OCI-LY3 (cell line): Measurements from ENCODE around the gene RAB20.

Source experiments
- H2AFZ ChIP-seq: fragments of 200-600, 300-600 bp; shearing (Covaris generic); 2 replicates; pipeline ENCODE4 v1.6.0; 2014; ENCODE audit warnings: antibody characterized with exemption, low read depth, low read length
- H3K27ac ChIP-seq: fragments of 200-600, 300-600 bp; sonication (generic); 2 replicates; pipeline ENCODE4 v1.5.1; 2014; ENCODE audit warnings: mild to moderate bottlenecking, low read length, moderate library complexity, mixed read lengths
- H3K27me3 ChIP-seq: fragments of 200-600, 300-600 bp; sonication (generic); 2 replicates; pipeline ENCODE4 v1.6.1; 2014; ENCODE audit warnings: low read depth, low read length, mixed read lengths
- H3K36me3 ChIP-seq: fragments of 200-600, 300-600 bp; sonication (generic); replicated peaks from 2 replicates; pipeline ENCODE3; 2014; ENCODE audit warnings: low read depth, low read length, mixed read lengths
- H3K4me1 ChIP-seq: fragments of 300-600, 200-600 bp; sonication (generic); 2 replicates; pipeline ENCODE4 v1.6.1; 2014; ENCODE audit warnings: low read length, mixed read lengths
- H3K4me2 ChIP-seq: fragments of 200-600, 300-600 bp; sonication (generic); 2 replicates; pipeline ENCODE4 v1.6.1; 2014; ENCODE audit warnings: low read length, mixed read lengths
- H3K4me3 ChIP-seq: fragments of 300-600, 200-600 bp; sonication (generic); 2 replicates; pipeline ENCODE4 v1.5.1; 2014; ENCODE audit warnings: antibody characterized with exemption, mild to moderate bottlenecking, low read length, moderate library complexity
- H3K79me2 ChIP-seq: fragments of 300-600, 200-600 bp; shearing (Covaris generic); 2 replicates; pipeline ENCODE4 v1.6.1; 2014; ENCODE audit warnings: mild to moderate bottlenecking, low read length, mixed read lengths
- H3K9ac ChIP-seq: fragments of 300-600, 200-600 bp; shearing (Covaris generic); 2 replicates; pipeline ENCODE4 v1.6.0; 2014; ENCODE audit warnings: mild to moderate bottlenecking, low read length, moderate library complexity
- H3K9me3 ChIP-seq: fragments of 200-600, 300-600 bp; shearing (Covaris generic); 2 replicates; pipeline ENCODE4 v1.6.1; 2014; ENCODE audit warnings: low read length, mixed read lengths; ENCODE audit not compliant: insufficient read depth
- H4K20me1 ChIP-seq: fragments of 200-600, 300-600 bp; sonication (generic); 2 replicates; pipeline ENCODE4 v1.6.1; 2016; ENCODE audit warnings: low read length, mixed read lengths; ENCODE audit not compliant: insufficient read depth
- CTCF ChIP-seq: fragments of 200-600, 300-600 bp; sonication (generic); IDR thresholded peaks from 2 replicates; pipeline ENCODE4 v1.5.1; 2014; ENCODE audit warnings: antibody characterized with exemption, low read length, low read depth
- EZH2phosphoT487 ChIP-seq: fragments of 200-600 bp; shearing (Covaris generic); IDR thresholded peaks from 2 replicates; pipeline ENCODE4 v1.6.1; 2018; ENCODE audit warnings: antibody characterized with exemption, mixed run types, low read depth

Gene RAB20

GRCh38 chr13:110541526-110541920, 20.0 kb downstream of the RAB20 start:
- no peak for TF ChIP-seq CTCF
- no peak for TF ChIP-seq EZH2phosphoT487
- Histone ChIP-seq H3K79me2 (no peaks in the 10 kb centered on the region), H3K27ac (no peak overlapping the region), H3K9ac (no peak overlapping the region), H2AFZ (no peak overlapping the region), H3K4me3 (no peak overlapping the region), H3K36me3 (no peaks in the 10 kb centered on the region), H3K9me3 (no peaks in the 10 kb centered on the region), H3K27me3 (peaks cover 23% of the 10 kb centered on the region), H3K4me2 (no peak overlapping the region), H3K4me1 (no peaks in the 10 kb centered on the region), H4K20me1 (no peaks in the 10 kb centered on the region)

GRCh38 chr13:110540871-110541525, 20.5 kb downstream of the RAB20 start:
- no peak for TF ChIP-seq CTCF
- TF ChIP-seq EZH2phosphoT487, result no peak
- Histone ChIP-seq H3K9me3 (no peaks in the 10 kb centered on the region), H3K9ac (no peak overlapping the region), H2AFZ (no peak overlapping the region), H3K79me2 (no peaks in the 10 kb centered on the region), H3K27me3 (peaks cover 21% of the 10 kb centered on the region), H3K4me1 (peaks cover 3% of the 10 kb centered on the region; the same call in 1 of the 2 replicates), H4K20me1 (no peaks in the 10 kb centered on the region), H3K4me3 (no peak overlapping the region), H3K4me2 (no peak overlapping the region), H3K36me3 (no peaks in the 10 kb centered on the region), H3K27ac (no peak overlapping the region)

GRCh38 chr13:110539894-110540293, 21.6 kb downstream of the RAB20 start:
- H3K4me1 ChIP-seq, result peaks cover 3% of the 10 kb centered on the region; the same call in 1 of the 2 replicates
- no peaks in the 10 kb centered on the region for H4K20me1 ChIP-seq

GRCh38 chr13:110538632-110539031, 22.9 kb downstream of the RAB20 start:
- TF ChIP-seq EZH2phosphoT487 (no peak), CTCF (no peak)
- Histone ChIP-seq H2AFZ (no peak overlapping the region), H3K9me3 (no peaks in the 10 kb centered on the region), H3K27ac (no peak overlapping the region), H4K20me1 (no peaks in the 10 kb centered on the region), H3K9ac (no peak overlapping the region), H3K4me3 (no peak overlapping the region), H3K4me2 (no peak overlapping the region), H3K36me3 (no peaks in the 10 kb centered on the region), H3K27me3 (peaks cover 10% of the 10 kb centered on the region), H3K79me2 (no peaks in the 10 kb centered on the region), H3K4me1 (peaks cover 3% of the 10 kb centered on the region; the same call in 1 of the 2 replicates)

More at GRCh38 chr13:110539894-110540293, 21.6 kb downstream of the RAB20 start:
- TF ChIP-seq EZH2phosphoT487 (no peak), CTCF (no peak)
- no peak overlapping the region for H2AFZ ChIP-seq
- H3K9ac ChIP-seq, result no peak overlapping the region
- no peak overlapping the region for H3K27ac ChIP-seq
- H3K27me3 ChIP-seq, result peaks cover 12% of the 10 kb centered on the region
- H3K79me2 ChIP-seq, result no peaks in the 10 kb centered on the region
- H3K36me3 ChIP-seq, result no peaks in the 10 kb centered on the region
- no peak overlapping the region for H3K4me3 ChIP-seq
- H3K9me3 ChIP-seq, result no peaks in the 10 kb centered on the region
- no peak overlapping the region for H3K4me2 ChIP-seq
